Karpas-422 (cell line): Measurements from ENCODE around the gene XRN2. TPM values are rescaled to one million over a fixed set of nuclear protein-coding genes. Genes with fewer than 3 reads are reported as not detected.

Source experiments
- DNase-seq: peaks from one replicate; pipeline ENCODE4 v3.0.0-alpha.2; 2015
- H2AFZ ChIP-seq: fragments of 200-600 bp; sonication (generic); 2 replicates; pipeline ENCODE4 v1.6.1; 2014; ENCODE audit warnings: antibody characterized with exemption, low read length, mixed read lengths
- H3K27ac ChIP-seq: fragments of 200-600 bp; sonication (generic); 2 replicates; pipeline ENCODE4 v1.5.1; 2014; ENCODE audit warnings: mild to moderate bottlenecking, low read length, moderate library complexity
- H3K27me3 ChIP-seq: fragments of 200-600 bp; sonication (generic); 2 replicates; pipeline ENCODE4 v1.6.1; 2014; ENCODE audit warnings: low read length, mixed read lengths
- H3K36me3 ChIP-seq: fragments of 200-600 bp; sonication (generic); 2 replicates; pipeline ENCODE4 v1.6.1; 2014; ENCODE audit warnings: low read length, mixed read lengths; ENCODE audit not compliant: insufficient read depth
- H3K4me1 ChIP-seq: fragments of 200-600 bp; sonication (generic); 2 replicates; pipeline ENCODE4 v1.6.1; 2014; ENCODE audit warnings: mild to moderate bottlenecking, low read length, mixed read lengths
- H3K4me2 ChIP-seq: fragments of 200-600 bp; sonication (generic); 2 replicates; pipeline ENCODE4 v1.6.1; 2014; ENCODE audit warnings: low read length, low read depth, mild to moderate bottlenecking; ENCODE audit not compliant: poor library complexity, severe bottlenecking
- H3K4me3 ChIP-seq: fragments of 200-600 bp; sonication (generic); 2 replicates; pipeline ENCODE4 v1.5.1; 2014; ENCODE audit warnings: mild to moderate bottlenecking, antibody characterized with exemption, low read length, mixed read lengths
- H3K79me2 ChIP-seq: fragments of 200-600 bp; sonication (generic); 2 replicates; pipeline ENCODE4 v1.6.1; 2014; ENCODE audit warnings: mild to moderate bottlenecking, low read length, mixed read lengths
- H3K9ac ChIP-seq: fragments of 200-600 bp; sonication (generic); 2 replicates; pipeline ENCODE4 v1.6.0; 2014; ENCODE audit warnings: low read length
- H3K9me2 ChIP-seq: fragments of 200-600 bp; sonication (generic), shearing (Covaris generic); replicated peaks from 2 replicates; pipeline ENCODE4 v1.6.0; 2014; ENCODE audit warnings: mild to moderate bottlenecking, low read length, moderate library complexity; ENCODE audit not compliant: insufficient read depth
- H3K9me3 ChIP-seq: fragments of 300-700, 200-600 bp; sonication (generic); 2 replicates; pipeline ENCODE4 v1.6.1; 2014; ENCODE audit warnings: low read length, mixed read lengths
- H4K20me1 ChIP-seq: fragments of 200-600 bp; sonication (generic); 2 replicates; pipeline ENCODE4 v1.6.1; 2014; ENCODE audit warnings: mild to moderate bottlenecking, antibody characterized with exemption, low read length, low read depth; ENCODE audit not compliant: insufficient read depth
- total RNA-seq: library from RNA; depleted of rRNA; stranded (reverse); fragments of >200 nt; shearing (Covaris generic); gene quantifications from 2 replicates; pipeline ENCODE4 v1.2.3, GENCODE V29; 2014; ENCODE audit warnings: low replicate concordance; rRNA removed

The XRN2 gene, protein sequence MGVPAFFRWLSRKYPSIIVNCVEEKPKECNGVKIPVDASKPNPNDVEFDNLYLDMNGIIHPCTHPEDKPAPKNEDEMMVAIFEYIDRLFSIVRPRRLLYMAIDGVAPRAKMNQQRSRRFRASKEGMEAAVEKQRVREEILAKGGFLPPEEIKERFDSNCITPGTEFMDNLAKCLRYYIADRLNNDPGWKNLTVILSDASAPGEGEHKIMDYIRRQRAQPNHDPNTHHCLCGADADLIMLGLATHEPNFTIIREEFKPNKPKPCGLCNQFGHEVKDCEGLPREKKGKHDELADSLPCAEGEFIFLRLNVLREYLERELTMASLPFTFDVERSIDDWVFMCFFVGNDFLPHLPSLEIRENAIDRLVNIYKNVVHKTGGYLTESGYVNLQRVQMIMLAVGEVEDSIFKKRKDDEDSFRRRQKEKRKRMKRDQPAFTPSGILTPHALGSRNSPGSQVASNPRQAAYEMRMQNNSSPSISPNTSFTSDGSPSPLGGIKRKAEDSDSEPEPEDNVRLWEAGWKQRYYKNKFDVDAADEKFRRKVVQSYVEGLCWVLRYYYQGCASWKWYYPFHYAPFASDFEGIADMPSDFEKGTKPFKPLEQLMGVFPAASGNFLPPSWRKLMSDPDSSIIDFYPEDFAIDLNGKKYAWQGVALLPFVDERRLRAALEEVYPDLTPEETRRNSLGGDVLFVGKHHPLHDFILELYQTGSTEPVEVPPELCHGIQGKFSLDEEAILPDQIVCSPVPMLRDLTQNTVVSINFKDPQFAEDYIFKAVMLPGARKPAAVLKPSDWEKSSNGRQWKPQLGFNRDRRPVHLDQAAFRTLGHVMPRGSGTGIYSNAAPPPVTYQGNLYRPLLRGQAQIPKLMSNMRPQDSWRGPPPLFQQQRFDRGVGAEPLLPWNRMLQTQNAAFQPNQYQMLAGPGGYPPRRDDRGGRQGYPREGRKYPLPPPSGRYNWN
- total RNA-seq, result 48.6 and 55.6 TPM in 2 replicates

DNA sequence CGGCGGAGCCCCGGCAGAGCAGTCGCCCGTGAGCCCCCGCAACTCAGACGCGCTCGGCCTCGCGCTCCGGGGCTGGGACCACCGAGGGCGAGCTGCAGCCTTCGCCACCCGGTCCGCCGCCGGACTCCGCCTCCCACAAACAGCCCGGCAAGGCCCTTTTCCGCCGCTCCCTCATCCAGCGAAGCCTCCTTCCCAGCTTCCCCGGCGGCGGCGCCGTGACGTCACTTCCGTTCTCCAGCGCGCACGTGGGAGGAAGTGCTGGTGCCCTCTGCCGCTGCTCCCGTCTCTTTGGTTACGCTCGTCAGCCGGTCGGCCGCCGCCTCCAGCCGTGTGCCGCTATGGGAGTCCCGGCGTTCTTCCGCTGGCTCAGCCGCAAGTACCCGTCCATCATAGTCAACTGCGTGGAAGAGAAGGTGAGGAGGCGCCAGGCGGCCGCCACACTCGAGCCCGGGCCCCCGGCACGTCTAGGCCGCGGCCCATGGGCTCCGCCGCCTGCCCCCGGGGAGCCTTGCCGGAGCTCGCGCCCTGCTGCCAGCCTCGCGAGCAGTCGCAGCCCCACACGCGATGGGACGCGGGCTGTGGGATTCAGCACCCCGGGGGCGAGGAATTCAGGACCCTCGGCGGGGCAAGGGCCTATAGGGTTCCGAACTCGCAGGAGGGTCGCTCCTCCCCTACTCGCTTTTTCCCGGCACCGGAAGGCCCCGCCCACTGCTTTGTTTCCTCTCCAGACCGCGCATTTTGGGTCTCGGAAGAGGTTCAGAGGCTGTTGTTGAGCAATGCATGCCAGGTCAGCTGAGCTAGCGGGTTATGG lies at the start of gene XRN2:
Gene XRN2, plus strand, starts transcription at position 271 of the 811 bp plus-strand sequence. Its CDS starts 68 bp downstream, at position 339.
- Histone ChIP-seq H3K9me2 (no peaks in the 10 kb centered on the region), H3K9ac (peak within 1 kb of the TSS; percentile 86), H4K20me1 (peaks cover 12% of the 10 kb centered on the region), H3K4me2 (peak within 1 kb of the TSS; percentile 81), H3K4me3 (peak within 1 kb of the TSS; percentile 78), H2AFZ (peak within 1 kb of the TSS; percentile 19; the same call in 1 of the 2 replicates), H3K27ac (peak within 1 kb of the TSS; percentile 51; the same call in 1 of the 2 replicates), H3K36me3 (peaks cover 12% of the 10 kb centered on the region), H3K27me3 (no peaks in the 10 kb centered on the region), H3K4me1 (peaks cover 17% of the 10 kb centered on the region), H3K9me3 (no peaks in the 10 kb centered on the region), H3K79me2 (peaks cover 50% of the 10 kb centered on the region)
- DNase-seq, result peak; percentile 97

DNA sequence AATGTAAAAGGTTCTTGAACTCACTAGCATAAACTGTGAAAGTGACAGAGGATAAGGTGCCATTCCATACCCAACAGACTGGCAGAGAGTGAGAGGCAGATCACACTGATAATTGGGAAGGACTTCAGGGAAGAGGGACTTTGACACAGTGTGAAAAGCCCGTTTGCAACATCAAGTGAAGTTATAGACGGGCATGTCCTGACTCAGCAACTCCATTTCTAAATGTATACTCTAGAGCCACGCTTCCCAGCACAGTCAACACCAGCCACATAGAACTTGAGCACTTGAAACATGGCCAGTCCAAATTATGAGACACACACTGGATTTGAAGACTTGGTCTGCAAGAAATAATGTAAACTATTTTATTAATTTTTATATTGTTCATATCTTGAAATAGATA lies 45.9 kb upstream of the XRN2 start:
- H3K9me3 ChIP-seq, result no peaks in the 10 kb centered on the region
- no peaks in the 10 kb centered on the region for H3K9me2 ChIP-seq
- H3K4me3 ChIP-seq, result no peak overlapping the region
- H3K9ac ChIP-seq, result no peak overlapping the region
- H2AFZ ChIP-seq, result no peak overlapping the region
- no peak overlapping the region for H3K27ac ChIP-seq
- H4K20me1 ChIP-seq, result no peaks in the 10 kb centered on the region
- H3K4me2 ChIP-seq, result no peak overlapping the region
- no peak for DNase-seq
- H3K79me2 ChIP-seq, result no peaks in the 10 kb centered on the region
- no peaks in the 10 kb centered on the region for H3K4me1 ChIP-seq
- H3K27me3 ChIP-seq, result no peaks in the 10 kb centered on the region
- H3K36me3 ChIP-seq, result no peaks in the 10 kb centered on the region

DNA sequence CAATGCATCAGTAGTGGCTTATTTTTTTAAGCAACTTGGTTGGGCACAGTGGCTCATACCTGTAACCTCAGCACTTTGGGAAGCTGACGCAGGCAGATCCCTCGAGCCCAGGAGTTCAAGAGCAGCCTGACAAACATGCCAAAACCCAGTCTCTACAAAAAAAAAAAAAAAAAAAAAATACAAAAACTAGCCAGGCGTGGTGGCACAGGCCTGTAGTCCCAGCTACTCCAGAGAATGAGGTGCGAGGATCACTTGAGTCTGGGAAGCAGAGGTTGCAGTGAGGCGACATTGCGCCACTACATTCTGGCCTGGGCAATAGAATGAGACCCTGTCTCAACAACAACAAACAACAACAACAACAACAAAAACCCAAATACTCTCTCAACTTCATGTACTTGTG lies 44.7 kb upstream of the XRN2 start:
- H2AFZ ChIP-seq, result no peak overlapping the region
- no peak overlapping the region for H3K27ac ChIP-seq
- DNase-seq, result no peak
- no peaks in the 10 kb centered on the region for H3K36me3 ChIP-seq
- no peak overlapping the region for H3K4me2 ChIP-seq
- H3K4me1 ChIP-seq, result no peaks in the 10 kb centered on the region
- H3K9me2 ChIP-seq, result no peaks in the 10 kb centered on the region
- no peak overlapping the region for H3K9ac ChIP-seq
- H3K79me2 ChIP-seq, result no peaks in the 10 kb centered on the region
- no peaks in the 10 kb centered on the region for H3K9me3 ChIP-seq
- H3K27me3 ChIP-seq, result no peaks in the 10 kb centered on the region
- H3K4me3 ChIP-seq, result no peak overlapping the region
- H4K20me1 ChIP-seq, result no peaks in the 10 kb centered on the region

DNA sequence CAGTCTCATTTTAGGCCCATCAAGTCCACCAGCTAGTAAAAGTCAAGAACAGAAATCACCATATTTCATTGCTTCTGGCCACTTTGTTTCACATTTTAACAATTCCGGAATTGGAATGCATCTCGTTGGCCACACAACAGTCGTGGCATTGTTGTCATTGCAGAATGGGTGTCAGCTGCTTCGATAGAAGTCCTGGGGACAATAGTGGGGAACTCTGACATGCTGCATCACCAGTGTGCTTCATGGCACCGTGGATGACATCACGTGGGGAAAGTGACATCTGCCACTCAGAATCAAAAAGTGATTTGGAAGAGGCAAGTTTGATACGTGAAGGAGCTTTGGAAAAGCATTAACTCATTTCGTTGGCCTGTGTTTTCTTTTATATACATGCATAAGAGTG lies 43.8 kb upstream of the XRN2 start:
- Histone ChIP-seq H3K4me1 (no peaks in the 10 kb centered on the region), H4K20me1 (no peaks in the 10 kb centered on the region), H3K79me2 (no peaks in the 10 kb centered on the region), H3K27ac (no peak overlapping the region), H3K9ac (no peak overlapping the region), H3K4me2 (no peak overlapping the region), H3K27me3 (no peaks in the 10 kb centered on the region), H3K4me3 (no peak overlapping the region), H3K36me3 (no peaks in the 10 kb centered on the region), H2AFZ (no peak overlapping the region), H3K9me3 (no peaks in the 10 kb centered on the region), H3K9me2 (no peaks in the 10 kb centered on the region)
- DNase-seq, result no peak

DNA sequence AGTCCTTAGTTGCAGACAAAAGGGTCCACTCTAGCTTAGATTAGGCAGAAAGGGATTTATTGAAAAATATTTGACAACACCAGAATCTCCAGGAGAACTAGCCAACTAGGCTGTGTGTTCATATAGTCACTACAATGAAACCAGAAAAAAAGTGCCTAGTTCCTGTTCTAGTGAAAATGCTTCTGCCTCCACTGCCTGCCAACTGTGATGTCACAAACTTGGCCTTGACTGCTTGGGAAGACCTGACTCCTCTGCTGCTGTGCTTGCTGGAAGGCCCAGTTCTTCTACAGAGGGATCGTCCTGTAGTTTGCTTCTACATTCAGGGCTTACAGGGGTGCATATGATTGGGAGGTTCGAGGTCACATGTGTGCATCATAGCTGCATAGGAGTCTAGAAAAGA lies 40.3 kb upstream of the XRN2 start:
- H3K9me3 ChIP-seq, result no peaks in the 10 kb centered on the region
- no peaks in the 10 kb centered on the region for H3K36me3 ChIP-seq
- H3K9me2 ChIP-seq, result no peaks in the 10 kb centered on the region
- H3K4me1 ChIP-seq, result no peaks in the 10 kb centered on the region
- H3K27ac ChIP-seq, result no peak overlapping the region
- H4K20me1 ChIP-seq, result no peaks in the 10 kb centered on the region
- H3K27me3 ChIP-seq, result no peaks in the 10 kb centered on the region
- DNase-seq, result no peak
- no peak overlapping the region for H3K9ac ChIP-seq
- no peak overlapping the region for H3K4me3 ChIP-seq
- no peaks in the 10 kb centered on the region for H3K79me2 ChIP-seq
- H3K4me2 ChIP-seq, result no peak overlapping the region
- no peak overlapping the region for H2AFZ ChIP-seq

DNA sequence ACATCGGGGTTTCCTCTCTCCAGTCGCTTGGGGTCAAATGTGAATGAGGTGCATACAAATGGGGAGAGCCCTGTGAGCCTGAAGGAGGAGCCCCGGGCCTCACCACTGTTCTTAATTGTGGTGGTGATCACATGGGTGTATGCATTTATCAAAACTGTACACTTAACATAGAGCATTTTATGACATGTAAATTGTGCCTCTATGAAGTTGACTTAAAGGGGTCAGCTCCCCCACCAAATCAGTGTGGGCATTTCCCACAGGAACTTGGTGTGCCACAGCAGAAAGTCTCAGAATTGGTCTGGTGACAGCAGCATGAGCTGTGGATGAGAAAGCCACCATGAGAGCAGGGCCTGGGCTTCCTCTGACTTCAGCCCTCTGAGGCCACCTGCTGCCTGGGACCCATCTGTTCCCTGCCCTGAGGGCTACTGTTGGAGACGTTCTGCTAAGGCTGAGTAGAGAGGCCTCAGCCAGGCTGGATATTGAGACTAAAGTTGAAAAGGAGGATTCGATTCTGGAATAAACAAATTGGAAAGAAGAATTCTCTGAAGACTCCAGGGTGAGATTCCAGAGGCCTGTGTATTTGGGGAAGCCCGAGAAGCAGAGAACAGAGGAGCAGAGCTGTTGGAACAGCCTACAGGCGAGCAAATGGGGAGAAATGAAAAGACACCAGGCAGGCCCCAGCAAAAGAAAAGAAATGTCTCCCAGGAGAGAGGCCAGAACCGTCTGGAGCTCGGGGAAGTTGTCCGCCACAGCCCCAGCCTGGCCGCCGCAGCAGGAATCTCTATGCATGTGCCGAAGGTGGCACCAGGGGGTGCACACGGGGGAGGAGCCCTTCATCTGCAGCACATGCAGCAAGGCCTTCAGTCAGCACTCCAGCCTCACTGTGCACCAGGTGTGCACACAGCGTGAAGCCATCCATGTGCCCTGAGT lies 37.6 kb upstream of the XRN2 start:
- no peaks in the 10 kb centered on the region for H3K27me3 ChIP-seq
- no peak overlapping the region for H3K4me2 ChIP-seq
- DNase-seq, result no peak
- H3K79me2 ChIP-seq, result no peaks in the 10 kb centered on the region
- no peak overlapping the region for H3K4me3 ChIP-seq
- H3K9ac ChIP-seq, result no peak overlapping the region
- no peaks in the 10 kb centered on the region for H3K9me2 ChIP-seq
- no peak overlapping the region for H2AFZ ChIP-seq
- no peaks in the 10 kb centered on the region for H3K9me3 ChIP-seq
- no peaks in the 10 kb centered on the region for H3K4me1 ChIP-seq
- H4K20me1 ChIP-seq, result no peaks in the 10 kb centered on the region
- H3K27ac ChIP-seq, result no peak overlapping the region
- H3K36me3 ChIP-seq, result no peaks in the 10 kb centered on the region

DNA sequence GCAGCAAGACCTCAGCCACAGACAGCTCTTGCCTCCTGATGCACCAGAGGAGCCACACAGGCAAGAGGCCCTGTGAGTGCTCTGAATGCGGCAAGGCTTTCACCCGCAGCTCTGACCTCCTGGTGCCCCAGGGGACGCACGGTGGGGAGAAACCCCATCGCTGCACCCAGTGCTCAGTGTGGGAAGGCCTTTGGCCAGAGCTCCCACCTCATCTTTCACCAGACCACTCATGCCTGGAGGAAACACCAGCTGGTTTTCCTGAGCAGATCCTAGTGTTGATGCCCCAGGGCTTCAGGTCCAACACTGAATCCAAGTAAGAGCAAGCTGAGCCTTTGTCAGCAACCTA lies 37.0 kb upstream of the XRN2 start:
- Histone ChIP-seq H4K20me1 (no peaks in the 10 kb centered on the region), H2AFZ (no peak overlapping the region), H3K4me2 (no peak overlapping the region), H3K4me1 (no peaks in the 10 kb centered on the region), H3K27me3 (no peaks in the 10 kb centered on the region), H3K4me3 (no peak overlapping the region), H3K9me3 (no peaks in the 10 kb centered on the region), H3K36me3 (no peaks in the 10 kb centered on the region), H3K9ac (no peak overlapping the region), H3K79me2 (no peaks in the 10 kb centered on the region), H3K9me2 (no peaks in the 10 kb centered on the region), H3K27ac (no peak overlapping the region)
- no peak for DNase-seq
